GM21529 (cell line): ENCODE data around the gene CPNE1.

ENCODE experiments used
- ATAC-seq: cut with Tn5 transposase; IDR thresholded peaks from one replicate; pipeline ENCODE4 v1.9.1; 2021; ENCODE audit not compliant: unreplicated experiment

Gene CPNE1

DNA sequence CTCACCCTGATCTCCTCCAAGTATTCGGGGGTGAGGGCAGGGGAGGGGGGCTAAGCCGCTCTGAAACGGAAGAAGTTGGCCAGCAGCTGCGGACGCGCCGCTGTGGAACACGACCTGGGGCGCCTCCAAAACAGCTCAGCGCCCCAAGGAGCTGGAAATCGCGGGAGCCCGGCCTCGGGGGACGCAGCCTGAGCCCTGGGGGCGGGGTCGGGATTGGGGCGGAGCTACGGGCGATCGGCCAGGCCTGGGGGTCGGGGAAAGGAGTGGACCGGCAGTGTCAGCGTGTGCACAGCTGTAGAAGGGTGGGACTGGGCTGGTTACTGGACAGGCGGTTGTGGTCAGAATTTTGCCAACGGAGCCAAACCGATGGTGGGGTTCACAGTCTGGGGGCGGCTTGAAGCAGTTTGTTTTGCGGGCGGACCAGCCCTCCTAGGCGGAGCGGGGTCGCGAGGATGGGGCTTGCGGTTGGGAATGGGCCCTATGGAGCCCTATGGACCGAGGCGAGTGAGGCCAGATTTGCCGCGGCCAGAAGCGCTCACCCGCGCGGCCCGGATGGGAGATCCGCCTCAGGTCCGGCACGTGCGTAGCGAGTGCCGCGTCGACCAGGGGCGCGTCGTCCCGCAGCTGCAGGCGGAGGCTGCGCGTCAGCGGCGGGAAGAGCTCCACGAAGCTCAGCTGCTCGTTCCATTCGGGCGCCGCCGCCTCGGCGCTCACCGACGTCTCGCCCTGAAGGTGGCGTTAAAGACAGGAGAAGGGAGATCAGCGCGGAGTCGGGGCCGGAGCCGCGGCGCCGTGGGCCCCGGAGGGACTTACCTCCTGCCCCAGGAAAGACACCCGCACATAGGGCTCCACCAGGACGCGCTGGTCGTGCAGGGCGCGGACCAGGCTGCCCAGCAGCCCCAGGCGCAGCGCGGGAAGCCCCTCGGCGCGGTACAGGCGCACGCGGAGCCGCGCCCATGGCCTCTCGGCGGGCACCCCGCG lies 63.4 kb downstream of the CPNE1 start:
- no peak for ATAC-seq

DNA sequence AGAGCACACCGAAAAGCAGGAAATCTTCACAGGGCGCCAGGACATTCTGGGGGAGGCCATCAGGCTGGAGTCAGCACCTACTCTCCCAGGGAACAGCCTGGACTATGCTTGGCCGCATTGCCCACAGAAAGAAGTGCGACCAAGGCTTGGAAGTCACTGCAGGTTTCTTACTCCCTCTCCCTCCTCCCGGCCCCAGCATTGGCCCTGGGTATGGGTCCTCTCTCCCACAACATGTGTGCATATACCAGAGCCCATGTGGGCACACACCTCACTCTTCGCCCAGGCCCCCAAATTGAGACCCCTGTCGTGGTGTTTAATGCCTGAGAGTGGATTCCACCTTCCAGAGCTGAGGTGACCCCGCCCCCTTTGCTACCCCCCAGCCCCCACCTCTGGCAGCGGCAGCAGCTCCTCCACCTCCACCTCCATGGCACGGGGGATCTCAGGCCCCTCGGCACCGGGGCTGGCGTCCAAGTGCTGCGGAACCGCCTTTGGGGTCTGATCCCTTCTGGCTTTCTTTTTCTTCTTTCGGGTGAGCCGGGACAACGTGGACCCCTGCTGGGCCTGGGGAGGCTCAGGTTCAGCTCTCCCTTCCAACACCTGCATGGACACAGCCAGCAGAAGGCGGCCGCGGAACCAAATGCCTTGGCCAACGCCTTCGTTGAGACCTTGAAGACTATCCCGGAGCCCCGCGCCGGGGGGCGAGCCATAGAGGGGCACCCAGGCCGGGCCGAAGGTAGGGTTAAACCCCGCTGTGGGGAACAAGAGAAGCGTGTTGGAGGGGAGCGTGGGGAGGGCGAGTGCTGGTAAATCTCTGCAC lies 64.3 kb downstream of the CPNE1 start:
- ATAC-seq, result no peak

GRCh38 chr20:35599776-35600120 lies 65.0 kb downstream of the CPNE1 start:
- no peak for ATAC-seq

DNA sequence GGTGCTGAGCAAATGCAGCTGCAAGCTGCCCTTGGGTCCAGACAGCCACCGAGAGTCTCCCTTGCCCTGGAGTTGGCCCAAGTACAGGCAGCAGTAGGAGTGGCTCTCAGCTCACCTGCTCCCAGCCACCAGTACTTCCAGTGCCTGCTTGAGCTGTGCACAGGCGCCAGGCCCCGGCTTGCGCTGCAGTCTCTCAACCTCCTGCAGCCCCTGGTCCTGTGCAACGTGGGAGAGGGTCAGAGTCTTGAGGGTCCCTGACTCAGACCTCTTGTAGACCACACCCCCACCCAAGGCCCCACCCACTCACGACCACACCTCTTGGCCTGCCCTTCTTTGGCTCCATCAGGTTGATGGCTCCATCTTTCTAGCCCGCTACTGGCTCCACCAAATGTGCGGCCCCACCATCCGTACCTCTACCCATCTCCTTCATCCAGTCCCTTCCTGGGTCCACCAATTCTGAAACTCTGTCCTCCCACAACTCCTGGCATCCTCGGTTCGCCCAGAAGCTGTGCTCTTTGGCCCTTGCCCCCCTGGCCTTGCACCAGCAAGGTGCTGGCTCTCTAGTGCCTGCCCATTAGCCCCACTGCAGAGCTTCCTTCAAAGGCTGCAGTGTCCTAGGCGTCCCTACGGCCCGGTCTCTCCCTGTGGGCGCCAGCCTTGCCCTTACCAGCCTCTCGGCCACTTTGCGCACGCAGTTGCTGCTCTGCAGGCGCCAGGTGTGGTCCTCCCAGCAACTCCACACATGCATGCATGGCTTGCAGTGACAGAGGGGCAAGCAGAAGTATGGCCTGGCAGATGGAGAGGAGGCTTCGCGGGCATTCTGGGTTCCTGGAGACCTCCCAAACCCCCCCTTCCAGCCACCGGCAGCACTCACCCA lies 65.6 kb downstream of the CPNE1 start:
- ATAC-seq, result no peak

- no peak for ATAC-seq
These were observed 66.2 kb downstream of the CPNE1 start for GRCh38 chr20:35598476-35598875.

DNA sequence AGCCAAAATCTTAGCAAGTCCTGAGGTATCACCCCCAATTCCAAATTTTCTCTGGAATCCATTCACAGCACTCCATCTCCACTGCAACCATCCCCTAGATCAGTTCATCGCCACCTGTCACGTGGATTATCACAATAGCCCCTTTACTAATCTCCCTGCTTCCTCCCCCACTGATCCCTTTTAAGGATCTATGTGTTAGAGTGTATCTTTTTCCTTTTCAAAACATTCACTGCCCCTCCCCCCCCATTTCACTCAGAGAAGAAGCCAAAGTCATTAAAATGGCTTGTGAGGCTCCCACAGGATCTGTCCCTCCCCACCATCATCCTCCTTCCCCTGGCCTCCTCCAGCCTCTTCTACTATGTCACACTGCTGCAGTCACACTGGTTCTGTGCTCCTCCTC lies 67.5 kb downstream of the CPNE1 start:
- no peak for ATAC-seq

DNA sequence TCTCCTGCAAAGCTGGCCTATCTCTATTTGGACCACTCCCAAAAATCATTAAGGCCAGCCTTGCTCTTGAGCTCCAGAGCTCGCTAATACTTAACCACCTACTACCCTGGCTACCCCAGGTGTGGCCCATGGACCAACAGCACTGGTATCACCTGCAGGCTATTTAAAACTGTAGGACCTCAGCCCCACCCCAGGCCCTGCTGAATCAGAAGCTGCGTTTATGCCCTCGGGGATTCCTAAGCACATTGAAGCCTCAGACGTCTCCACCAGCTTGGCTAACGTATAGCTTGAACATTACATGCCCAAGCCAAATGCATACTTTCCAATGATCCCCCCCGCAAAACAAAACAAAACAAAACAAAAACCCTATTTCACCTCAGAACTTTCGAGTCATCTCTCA lies 68.8 kb downstream of the CPNE1 start:
- no peak for ATAC-seq

- ATAC-seq, result no peak
These were observed 69.2 kb downstream of the CPNE1 start for GRCh38 chr20:35595456-35595855.

DNA sequence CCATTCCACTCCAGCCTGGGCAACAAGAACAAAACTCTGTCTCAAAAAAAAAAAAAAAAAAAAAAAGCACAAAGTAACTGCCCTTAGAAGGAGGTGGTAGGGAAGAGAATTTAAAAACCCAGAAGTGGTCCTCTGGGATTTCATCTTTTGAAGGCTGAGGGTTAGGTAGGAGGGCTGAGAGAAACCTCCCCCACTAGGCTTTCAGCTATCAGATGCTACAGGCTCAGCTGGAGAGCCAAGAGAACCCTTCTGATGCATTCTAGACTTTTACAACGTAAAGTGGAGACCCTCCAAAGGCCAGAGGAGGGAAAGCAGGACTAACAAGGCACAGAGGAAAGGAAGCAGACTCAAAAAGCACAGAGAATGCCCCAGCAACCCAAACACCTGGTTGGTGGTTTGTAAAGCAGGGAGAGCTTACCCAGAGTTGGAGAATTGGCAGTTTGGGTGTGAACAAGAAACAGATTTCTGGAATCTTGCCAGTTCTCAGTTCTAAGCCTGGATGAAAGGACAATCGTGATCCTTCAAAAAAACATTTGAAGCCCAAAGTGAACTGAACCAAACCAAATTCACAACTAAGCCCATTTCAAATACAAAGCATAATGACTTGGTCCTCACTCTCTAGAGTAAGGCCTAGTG lies 72.2 kb downstream of the CPNE1 start:
- ATAC-seq, result no peak

GRCh38 chr20:35588397-35588796 lies 76.3 kb downstream of the CPNE1 start:
- no peak for ATAC-seq

DNA sequence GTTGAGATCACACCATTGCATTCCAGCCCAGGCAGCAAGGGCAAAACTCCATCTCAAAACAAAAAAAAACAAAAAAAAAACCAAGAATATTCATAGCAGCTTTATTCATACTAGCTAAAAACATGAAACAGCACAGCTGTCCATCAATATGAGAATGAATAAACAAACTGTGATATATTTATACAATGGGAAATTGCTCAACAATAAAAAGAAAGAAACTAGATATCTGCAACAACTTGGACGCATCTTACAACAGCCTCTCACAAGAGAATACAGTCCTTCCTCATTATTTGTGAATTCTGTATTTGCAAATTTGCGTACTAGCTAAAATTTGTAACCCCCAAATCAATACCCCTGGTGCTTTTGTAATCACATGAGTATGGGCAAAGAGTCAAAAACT lies 77.3 kb downstream of the CPNE1 start:
- no peak for ATAC-seq

GRCh38 chr20:35586751-35587425 lies 77.8 kb downstream of the CPNE1 start:
- ATAC-seq, result no peak

GRCh38 chr20:35583636-35584560 lies 80.8 kb downstream of the CPNE1 start:
- no peak for ATAC-seq

DNA sequence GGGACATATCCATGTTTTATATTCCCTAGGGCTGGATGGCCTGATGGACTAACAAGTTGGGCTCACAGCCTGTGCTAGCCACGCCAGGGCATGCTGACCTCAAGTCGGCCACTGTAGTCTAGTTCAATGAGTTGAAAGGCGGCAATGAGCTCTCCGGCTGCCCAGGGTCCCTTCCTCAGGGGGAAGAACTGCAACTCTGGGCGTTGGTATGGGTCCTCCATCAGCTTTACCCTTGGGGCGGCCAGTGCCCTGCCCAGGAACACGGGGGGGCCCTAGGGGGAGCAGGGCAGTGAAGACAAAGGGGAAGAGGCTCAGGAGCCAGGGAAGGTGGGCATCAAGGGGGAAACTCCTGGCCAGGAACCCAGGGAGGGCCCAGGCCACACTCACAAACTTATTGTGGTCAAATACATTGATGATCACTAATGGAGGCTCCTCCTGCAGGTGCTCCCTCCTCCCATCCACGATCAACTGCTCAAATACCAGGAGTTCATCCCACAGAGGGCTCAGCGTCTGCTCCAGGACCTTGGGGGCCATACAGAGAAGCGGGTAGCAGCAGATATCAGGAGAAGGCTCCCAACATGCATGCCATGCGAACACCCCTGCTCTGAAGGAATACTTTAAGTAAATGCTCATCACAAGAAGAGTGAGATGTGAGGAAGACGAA lies 81.8 kb downstream of the CPNE1 start:
- ATAC-seq, result no peak

- ATAC-seq, result no peak
These were observed 82.6 kb downstream of the CPNE1 start for GRCh38 chr20:35582131-35582530.

GRCh38 chr20:35579196-35579595 lies 85.5 kb downstream of the CPNE1 start:
- no peak for ATAC-seq

DNA sequence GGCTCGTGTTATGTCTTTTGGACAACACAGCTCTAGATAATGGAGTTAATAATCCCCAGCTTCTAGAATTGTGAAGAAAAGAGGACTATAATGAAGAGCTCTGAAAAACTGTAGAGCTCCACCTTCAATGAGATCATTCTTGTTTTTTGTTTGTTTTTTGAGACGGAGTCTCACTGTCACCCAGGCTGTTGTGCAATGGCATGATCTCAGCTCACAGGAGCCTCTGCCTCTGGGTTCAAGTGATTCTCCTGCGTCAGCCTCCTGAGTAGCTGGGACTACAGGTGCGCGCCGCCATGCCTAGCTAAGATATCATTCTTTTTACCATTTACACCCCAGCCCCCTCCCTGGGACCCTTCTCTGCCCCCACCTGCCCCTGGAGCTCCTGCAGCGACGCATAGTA lies 86.2 kb downstream of the CPNE1 start:
- no peak for ATAC-seq

GRCh38 chr20:35576816-35577215 lies 87.9 kb downstream of the CPNE1 start:
- ATAC-seq, result no peak
